ENCODE results near the gene RGS12. TPM values are rescaled to one million over a fixed set of nuclear protein-coding genes. Genes with fewer than 3 reads are reported as not detected.
A peak's percentile ranks its signal among the peaks of the same experiment; 100 is the strongest.

The RGS12 gene
- total RNA-seq, 1 experiment from 2014 or later, result 16.9 TPM

GRCh38 chr4:3250438-3250955 lies 42.3 kb upstream of the RGS12 start:
- no peak overlapping the region for H2AK5ac ChIP-seq (ENCODE audit: insufficient read length, low read length)
- H3K79me2 ChIP-seq (ENCODE audit: insufficient read depth, low read length), result no peaks in the 10 kb centered on the region
- H4K91ac ChIP-seq (ENCODE audit: insufficient read length, low read depth, low read length), result no peak overlapping the region
- no peaks in the 10 kb centered on the region for H3K9me3 ChIP-seq (ENCODE audit: control insufficient read depth, low read depth, low read length)
- H2BK15ac ChIP-seq (ENCODE audit: low read depth, low read length), result no peak overlapping the region; the same call in 1 of the 2 replicates
- H3K23me2 ChIP-seq (ENCODE audit: insufficient read length, low read depth, low read length, poor library complexity, severe bottlenecking), result no peaks in the 10 kb centered on the region
- peaks cover 4 to 13% of the 10 kb centered on the region in 2 experiments for H3K4me1 Mint-ChIP-seq
- H3K14ac ChIP-seq (ENCODE audit: insufficient read depth, low read length), result no peak overlapping the region
- no peak overlapping the region for H4K8ac ChIP-seq (replicated peaks; ENCODE audit: insufficient read length, low read depth, low read length)
- H3K23ac ChIP-seq (ENCODE audit: insufficient read length, low read depth, low read length), result no peak overlapping the region
- H3K9me3 Mint-ChIP-seq, result no peaks in the 10 kb centered on the region
- no peak overlapping the region for H4K5ac ChIP-seq (ENCODE audit: insufficient read length, low read depth, low read length)
- no peak overlapping the region for H3T11ph ChIP-seq (ENCODE audit: low read length)
- no peak overlapping the region for H2AFZ ChIP-seq (ENCODE audit: low read length)
- no peak overlapping the region for H3K18ac ChIP-seq (ENCODE audit: insufficient read length, low read depth, low read length)
- TF ChIP-seq CTCF (conservative IDR thresholded peaks at IDR 0.05), result no peak
- peak overlapping the region in 1 of 3 experiments; percentile 90; a peak in 1 of 7 replicates for H3K27ac Mint-ChIP-seq
- H3K9ac ChIP-seq (ENCODE audit: extremely low read depth, insufficient read length, low read length), result no peak overlapping the region
- H3K56ac ChIP-seq (ENCODE audit: insufficient read length, low read depth, low read length), result no peak overlapping the region
- H3K4ac ChIP-seq (ENCODE audit: low read depth, low read length), result no peak overlapping the region
- no CpG with 5 or more reads among the region's 14 CpGs for WGBS (ENCODE audit: extremely low coverage, insufficient read length, low lambda C conversion rate)
- H3K4me1 ChIP-seq (ENCODE audit: insufficient read depth, low read length), result no peaks in the 10 kb centered on the region; the same call in 1 of the 2 replicates
- no peak overlapping the region for H2BK12ac ChIP-seq (ENCODE audit: insufficient read length, low read depth, low read length)
- no peaks in the 10 kb centered on the region for H3K36me3 Mint-ChIP-seq (ENCODE audit: insufficient read depth in 1 of 3, low read depth in 3 of 3)
- H3K4me2 ChIP-seq (ENCODE audit: insufficient read depth, insufficient read length, low read length), result no peak overlapping the region
- DNase-seq, result peak; percentile 83
- H3K27me3 Mint-ChIP-seq (ENCODE audit: low read depth), result no peaks in the 10 kb centered on the region; the same call in 1 of the 2 replicates
- H3K27ac ChIP-seq (ENCODE audit: insufficient read length, low read depth, low read length), result no peak overlapping the region
- no peaks in the 10 kb centered on the region for H3K79me1 ChIP-seq (ENCODE audit: insufficient read depth, low read depth, low read length, poor library complexity, severe bottlenecking)
- peaks cover 4% of the 10 kb centered on the region for H4K20me1 ChIP-seq (ENCODE audit: control insufficient read depth, insufficient read depth, insufficient read length)
- H3K27me3 ChIP-seq (ENCODE audit: insufficient read depth, low read length), result no peaks in the 10 kb centered on the region
- no peak overlapping the region for H2BK120ac ChIP-seq (ENCODE audit: low read depth, low read length, poor library complexity, severe bottlenecking)
- H2BK20ac ChIP-seq (ENCODE audit: low read depth, low read length, poor library complexity, severe bottlenecking), result no peak overlapping the region
- no peak overlapping the region for H2BK5ac ChIP-seq (ENCODE audit: insufficient read length, low read length)
- no peak overlapping the region; a peak in 1 of 5 replicates for H3K4me3 Mint-ChIP-seq

Data from H9 (cell line).